ENCODE results near the gene ABI3BP. TPM values are rescaled to one million over a fixed set of nuclear protein-coding genes. Genes with fewer than 3 reads are reported as not detected.

ABI3BP gene
- total RNA-seq, 1 experiment from 2014 or later: 0.28 TPM

GRCh38 chr3:100780071-100780622 lies 213.1 kb downstream of the ABI3BP start:
- Histone ChIP-seq H3K79me2 (ENCODE audit: insufficient read depth, low read length) (no peaks in the 10 kb centered on the region), H2BK120ac (ENCODE audit: low read depth, low read length, poor library complexity, severe bottlenecking) (no peak overlapping the region), H3K27me3 (ENCODE audit: insufficient read depth, low read length) (no peaks in the 10 kb centered on the region), H2BK20ac (ENCODE audit: low read depth, low read length, poor library complexity, severe bottlenecking) (no peak overlapping the region), H3K18ac (ENCODE audit: insufficient read length, low read depth, low read length) (no peak overlapping the region), H3T11ph (ENCODE audit: low read length) (no peak overlapping the region), H3K4me2 (ENCODE audit: insufficient read depth, insufficient read length, low read length) (no peak overlapping the region), H3K4ac (ENCODE audit: low read depth, low read length) (no peak overlapping the region), H4K5ac (ENCODE audit: insufficient read length, low read depth, low read length) (no peak overlapping the region), H3K9me3 (ENCODE audit: control insufficient read depth, low read depth, low read length) (no peaks in the 10 kb centered on the region), H2BK15ac (ENCODE audit: low read depth, low read length) (no peak overlapping the region), H4K20me1 (ENCODE audit: control insufficient read depth, insufficient read depth, insufficient read length) (no peaks in the 10 kb centered on the region), H3K23ac (ENCODE audit: insufficient read length, low read depth, low read length) (no peak overlapping the region), H3K56ac (ENCODE audit: insufficient read length, low read depth, low read length) (no peak overlapping the region), H2BK5ac (ENCODE audit: insufficient read length, low read length) (no peak overlapping the region), H3K79me1 (ENCODE audit: insufficient read depth, low read depth, low read length, poor library complexity, severe bottlenecking) (no peaks in the 10 kb centered on the region), H3K27ac (ENCODE audit: insufficient read length, low read depth, low read length) (no peak overlapping the region), H3K23me2 (ENCODE audit: insufficient read length, low read depth, low read length, poor library complexity, severe bottlenecking) (no peaks in the 10 kb centered on the region), H4K8ac (replicated peaks; ENCODE audit: insufficient read length, low read depth, low read length) (no peak overlapping the region), H3K14ac (ENCODE audit: insufficient read depth, low read length) (no peak overlapping the region), H2AFZ (ENCODE audit: low read length) (no peak overlapping the region), H3K9ac (ENCODE audit: extremely low read depth, insufficient read length, low read length) (no peak overlapping the region), H2AK5ac (ENCODE audit: insufficient read length, low read length) (no peak overlapping the region), H4K91ac (ENCODE audit: insufficient read length, low read depth, low read length) (no peak overlapping the region), H2BK12ac (ENCODE audit: insufficient read length, low read depth, low read length) (no peak overlapping the region), H3K4me1 (ENCODE audit: insufficient read depth, low read length) (no peaks in the 10 kb centered on the region)
- no CpG with 5 or more reads among the region's 2 CpGs for WGBS (ENCODE audit: extremely low coverage, insufficient read length, low lambda C conversion rate)
- TF ChIP-seq, protein P1, sequence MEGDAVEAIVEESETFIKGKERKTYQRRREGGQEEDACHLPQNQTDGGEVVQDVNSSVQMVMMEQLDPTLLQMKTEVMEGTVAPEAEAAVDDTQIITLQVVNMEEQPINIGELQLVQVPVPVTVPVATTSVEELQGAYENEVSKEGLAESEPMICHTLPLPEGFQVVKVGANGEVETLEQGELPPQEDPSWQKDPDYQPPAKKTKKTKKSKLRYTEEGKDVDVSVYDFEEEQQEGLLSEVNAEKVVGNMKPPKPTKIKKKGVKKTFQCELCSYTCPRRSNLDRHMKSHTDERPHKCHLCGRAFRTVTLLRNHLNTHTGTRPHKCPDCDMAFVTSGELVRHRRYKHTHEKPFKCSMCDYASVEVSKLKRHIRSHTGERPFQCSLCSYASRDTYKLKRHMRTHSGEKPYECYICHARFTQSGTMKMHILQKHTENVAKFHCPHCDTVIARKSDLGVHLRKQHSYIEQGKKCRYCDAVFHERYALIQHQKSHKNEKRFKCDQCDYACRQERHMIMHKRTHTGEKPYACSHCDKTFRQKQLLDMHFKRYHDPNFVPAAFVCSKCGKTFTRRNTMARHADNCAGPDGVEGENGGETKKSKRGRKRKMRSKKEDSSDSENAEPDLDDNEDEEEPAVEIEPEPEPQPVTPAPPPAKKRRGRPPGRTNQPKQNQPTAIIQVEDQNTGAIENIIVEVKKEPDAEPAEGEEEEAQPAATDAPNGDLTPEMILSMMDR (conservative IDR thresholded peaks at IDR 0.05): no peak
- H3K27ac Mint-ChIP-seq: no peak overlapping the region
- H3K4me3 Mint-ChIP-seq: no peak overlapping the region
- peaks cover 4 to 6% of the 10 kb centered on the region in 2 experiments; a peak in 3 of 5 replicates for H3K9me3 Mint-ChIP-seq
- H3K36me3 Mint-ChIP-seq (ENCODE audit: insufficient read depth in 1 of 3, low read depth in 3 of 3): no peaks in the 10 kb centered on the region; a peak in 1 of 7 replicates
- no peak for DNase-seq
- no peaks in the 10 kb centered on the region for H3K27me3 Mint-ChIP-seq (ENCODE audit: low read depth)
- 0 out of 4 replicates have a peak, but pooled peaks cover 0 to 2% of the 10 kb centered on the region in 2 experiments for H3K4me1 Mint-ChIP-seq

Data from H9 (cell line).